Gastroesophageal sphincter (tissue), 4 donors: ENCODE data around the gene PTPRG. TPM values are rescaled to one million over a fixed set of nuclear protein-coding genes. Genes with fewer than 3 reads are reported as not detected.

Source experiments
- ATAC-seq: fragments of 150-250 bp; one replicate; pipeline ENCODE4 v1.9.1; 2016; ENCODE audit warnings: mild to moderate bottlenecking, moderate library complexity
- H3K27ac ChIP-seq, 4 donors: fragments of 200-600 bp; sonication (generic) in 3 of 4; 1 replicate in 3 of 4; 2 replicates in 1 of 4; pipeline ENCODE4 v1.5.1; 2016 to 2019
- H3K27me3 ChIP-seq: fragments of 200-600 bp; sonication (generic); one replicate; pipeline ENCODE4 v1.5.1; 2019
- H3K36me3 ChIP-seq, 2 donors: fragments of 200-600 bp; sonication (generic); one replicate each; pipeline ENCODE4 v1.5.1; 2019; ENCODE audit warnings: control low read depth in 1 of 2
- H3K4me1 ChIP-seq, 3 donors: fragments of 200-600 bp; sonication (generic); 1 replicate in 2 of 3; 2 replicates in 1 of 3; pipeline ENCODE4 v1.5.1; 2016 to 2019; ENCODE audit warnings: control low read depth in 2 of 3
- H3K4me3 ChIP-seq, 2 donors: fragments of 200-600 bp; sonication (generic); one replicate each; pipeline ENCODE4 v1.5.1; 2019; ENCODE audit warnings: mild to moderate bottlenecking in 1 of 2, moderate library complexity in 1 of 2
- H3K9me3 ChIP-seq, 3 donors: fragments of 200-600 bp; sonication (generic); one replicate each; pipeline ENCODE4 v1.5.1; 2017 to 2019; ENCODE audit warnings: control low read depth in 2 of 3
- CTCF ChIP-seq, 4 experiments: fragments of 200-600 bp in 2 of 4; fragments of 450-650 bp in 2 of 4; sonication (generic) in 1 of 4; IDR thresholded peaks; one replicate each; pipeline ENCODE4 v1.5.1; 2017 to 2019; ENCODE audit warnings: antibody characterized with exemption in 4 of 4, mild to moderate bottlenecking in 2 of 4, moderate library complexity in 2 of 4
- EP300 ChIP-seq: sonication (generic); formaldehyde crosslinking; IDR thresholded peaks from one replicate; pipeline ENCODE4 v1.6.1; 2017; ENCODE audit warnings: antibody characterized with exemption, mild to moderate bottlenecking
- POLR2A ChIP-seq, 2 donors: fragments of 450-650 bp; IDR thresholded peaks; one replicate each; pipeline ENCODE4 v1.6.1; 2017; ENCODE audit warnings: antibody characterized with exemption in 2 of 2, mild to moderate bottlenecking in 2 of 2, moderate library complexity in 1 of 2
- POLR2AphosphoS5 ChIP-seq: sonication (generic); formaldehyde crosslinking; IDR thresholded peaks from one replicate; pipeline ENCODE4 v1.6.1; 2017; ENCODE audit warnings: antibody characterized with exemption
- WGBS, 2 donors: methylation state at CpG; one replicate each; pipeline ENCODE4 v1.1.5; 2018; ENCODE audit warnings: low coverage in 1 of 2; 5-methylcytosine and 5-hydroxymethylcytosine counted together
- total RNA-seq, 4 donors: library from RNA; depleted of rRNA; stranded (reverse); fragments of >200 nt; gene quantifications; one replicate each; pipeline ENCODE4 v1.1.0, GENCODE V29; 2016

PTPRG gene
- total RNA-seq, 4 donors from 2014 or later, result 48.7 to 81.9 (median 52.8) TPM

GRCh38 chr3:61626484-61626883 lies 65.1 kb downstream of the PTPRG start:
- Histone ChIP-seq H3K4me1 (peaks cover 0 to 16% (median 4%) of the 10 kb centered on the region in 3 donors), H3K36me3 (no peaks in the 10 kb centered on the region), H3K4me3 (no peak overlapping the region), H3K9me3 (no peaks in the 10 kb centered on the region), H3K27ac (no peak overlapping the region), H3K27me3 (no peaks in the 10 kb centered on the region)
- 94 to 95% methylated on average over 4 to 6 of the region's 6 CpGs for WGBS, 2 donors
- TF ChIP-seq CTCF (IDR thresholded peaks at IDR 0.05) (no peak), POLR2AphosphoS5 (no peak), EP300 (no peak), POLR2A (IDR thresholded peaks at IDR 0.05) (no peak)
- ATAC-seq, result no peak

- H3K27ac ChIP-seq, result no peak overlapping the region
- H3K9me3 ChIP-seq, result no peaks in the 10 kb centered on the region
- TF ChIP-seq POLR2A (IDR thresholded peaks at IDR 0.05) (no peak), CTCF (IDR thresholded peaks at IDR 0.05) (no peak), EP300 (no peak), POLR2AphosphoS5 (no peak)
- ATAC-seq, result no peak
- H3K36me3 ChIP-seq, result no peaks in the 10 kb centered on the region
- no peaks in the 10 kb centered on the region for H3K27me3 ChIP-seq
- WGBS, 2 donors, result 13 to 36% methylated on average over 2 of the region's 2 CpGs
- H3K4me1 ChIP-seq, result peaks cover 0 to 16% (median 4%) of the 10 kb centered on the region in 3 donors
- no peak overlapping the region for H3K4me3 ChIP-seq
These were observed 66.4 kb downstream of the PTPRG start for GRCh38 chr3:61627768-61628185.

- H3K27ac ChIP-seq, result no peak overlapping the region
- no peak for ATAC-seq
- TF ChIP-seq POLR2A (IDR thresholded peaks at IDR 0.05) (no peak), CTCF (IDR thresholded peaks at IDR 0.05) (no peak), POLR2AphosphoS5 (no peak), EP300 (no peak)
These were observed 67.3 kb downstream of the PTPRG start for GRCh38 chr3:61628636-61629035.

GRCh38 chr3:61629442-61629841 lies 68.1 kb downstream of the PTPRG start:
- ATAC-seq, result no peak
- H3K27me3 ChIP-seq, result no peaks in the 10 kb centered on the region
- H3K9me3 ChIP-seq, result no peaks in the 10 kb centered on the region
- TF ChIP-seq EP300 (no peak), CTCF (IDR thresholded peaks at IDR 0.05) (no peak), POLR2A (IDR thresholded peaks at IDR 0.05) (no peak), POLR2AphosphoS5 (no peak)
- no peak overlapping the region for H3K4me3 ChIP-seq
- no peak overlapping the region for H3K27ac ChIP-seq
- no peaks in the 10 kb centered on the region for H3K36me3 ChIP-seq
- H3K4me1 ChIP-seq, result peaks cover 0 to 16% (median 4%) of the 10 kb centered on the region in 3 donors
- 93 to 94% methylated on average over 3 of the region's 4 CpGs for WGBS, 2 donors

More at GRCh38 chr3:61628636-61629035, 67.3 kb downstream of the PTPRG start:
- WGBS, 2 donors, result 58 to 89% methylated on average over 2 to 3 of the region's 3 CpGs
- no peaks in the 10 kb centered on the region for H3K9me3 ChIP-seq
- no peaks in the 10 kb centered on the region for H3K27me3 ChIP-seq
- H3K4me1 ChIP-seq, result peaks cover 0 to 16% (median 4%) of the 10 kb centered on the region in 3 donors
- H3K36me3 ChIP-seq, result no peaks in the 10 kb centered on the region
- no peak overlapping the region for H3K4me3 ChIP-seq

GRCh38 chr3:61631108-61631769 lies 69.9 kb downstream of the PTPRG start:
- Histone ChIP-seq H3K4me3 (no peak overlapping the region), H3K27me3 (no peaks in the 10 kb centered on the region), H3K36me3 (no peaks in the 10 kb centered on the region), H3K9me3 (no peaks in the 10 kb centered on the region), H3K4me1 (peaks cover 0 to 16% (median 4%) of the 10 kb centered on the region in 3 donors), H3K27ac (no peak overlapping the region)
- no peak for ATAC-seq
- 86 to 91% methylated on average over 2 of the region's 2 CpGs for WGBS, 2 donors
- TF ChIP-seq POLR2AphosphoS5 (no peak), CTCF (IDR thresholded peaks at IDR 0.05) (no peak), POLR2A (IDR thresholded peaks at IDR 0.05) (no peak), EP300 (no peak)
